ENCODE data around the gene CD9.

CD9 gene

GRCh38 chr12:6241495-6241894 is 41.3 kb downstream of the CD9 start:
- DNase-seq (ENCODE audit: low spot score): no peak

GRCh38 chr12:6249580-6249979 is 49.4 kb downstream of the CD9 start:
- DNase-seq (ENCODE audit: low spot score): no peak

- no peak for DNase-seq (ENCODE audit: low spot score)
Observed at GRCh38 chr12:6250343-6250742, 50.1 kb downstream of the CD9 start.

GRCh38 chr12:6253278-6253677 is 53.1 kb downstream of the CD9 start:
- no peak for DNase-seq (ENCODE audit: low spot score)

GRCh38 chr12:6254491-6254890 is 54.3 kb downstream of the CD9 start:
- DNase-seq (ENCODE audit: low spot score): no peak

- DNase-seq (ENCODE audit: low spot score): no peak
Observed at GRCh38 chr12:6257007-6257406, 56.8 kb downstream of the CD9 start.

GRCh38 chr12:6262211-6262610 is 62.0 kb downstream of the CD9 start:
- no peak for DNase-seq (ENCODE audit: low spot score)

- DNase-seq (ENCODE audit: low spot score): no peak
Observed at GRCh38 chr12:6262623-6263022, 62.4 kb downstream of the CD9 start.

GRCh38 chr12:6263931-6264330 is 63.7 kb downstream of the CD9 start:
- no peak for DNase-seq (ENCODE audit: low spot score)

GRCh38 chr12:6264402-6265037 is 64.3 kb downstream of the CD9 start:
- no peak for DNase-seq (ENCODE audit: low spot score)

- DNase-seq (ENCODE audit: low spot score): no peak
Observed at GRCh38 chr12:6265038-6265405, 64.8 kb downstream of the CD9 start.

- no peak for DNase-seq (ENCODE audit: low spot score)
Observed at GRCh38 chr12:6266541-6266966, 66.4 kb downstream of the CD9 start.

- DNase-seq (ENCODE audit: low spot score): no peak
Observed at GRCh38 chr12:6266971-6267721, 66.9 kb downstream of the CD9 start.

- no peak for DNase-seq (ENCODE audit: low spot score)
Observed at GRCh38 chr12:6268484-6269157, 68.4 kb downstream of the CD9 start.

GRCh38 chr12:6269986-6270385 is 69.8 kb downstream of the CD9 start:
- DNase-seq (ENCODE audit: low spot score): no peak

GRCh38 chr12:6271281-6271680 is 71.1 kb downstream of the CD9 start:
- DNase-seq (ENCODE audit: low spot score): no peak

- DNase-seq (ENCODE audit: low spot score): no peak
Observed at GRCh38 chr12:6272300-6273204, 72.4 kb downstream of the CD9 start.

- DNase-seq (ENCODE audit: low spot score): no peak
Observed at GRCh38 chr12:6273205-6273540, 73.0 kb downstream of the CD9 start.

- no peak for DNase-seq (ENCODE audit: low spot score)
Observed at GRCh38 chr12:6273541-6274230, 73.5 kb downstream of the CD9 start.

- DNase-seq (ENCODE audit: low spot score): no peak
Observed at GRCh38 chr12:6274231-6275221, 74.3 kb downstream of the CD9 start.
